ENCODE results near the gene AGAP1.

GRCh38 chr2:235623111-235623510, 129.3 kb downstream of the AGAP1 start:
- no peak for TF ChIP-seq CTCF (IDR thresholded peaks at IDR 0.05; ENCODE audit: low read depth, low read length, missing input control)
- TF ChIP-seq RAD21 (IDR thresholded peaks at IDR 0.05): no peak
- no peak for TF ChIP-seq GABPA (IDR thresholded peaks at IDR 0.05 in 1 of 2, conservative IDR thresholded peaks at IDR 0.05 in 1 of 2)
- no peak for TF ChIP-seq RXRA (IDR thresholded peaks at IDR 0.05)
- TF ChIP-seq ATF3 (IDR thresholded peaks at IDR 0.05): no peak
- no peak for TF ChIP-seq JUND (IDR thresholded peaks at IDR 0.05)
- TF ChIP-seq YY1 (IDR thresholded peaks at IDR 0.05): no peak
- TF ChIP-seq EGR1 (IDR thresholded peaks at IDR 0.05; ENCODE audit: low read depth in 2 of 2): no peak
- no peak for TF ChIP-seq TAF1 (conservative IDR thresholded peaks at IDR 0.05)
- TF ChIP-seq MAX (IDR thresholded peaks at IDR 0.05): no peak
- no peak for TF ChIP-seq ZBTB33 (IDR thresholded peaks at IDR 0.05)
- no peak for TF ChIP-seq NR2F2 (IDR thresholded peaks at IDR 0.05)
- no peak for TF ChIP-seq HNF4G (IDR thresholded peaks at IDR 0.05)

Data from liver (tissue), 3 donors.